MM.1S (cell line): ENCODE data around the gene TOMM40L.
A peak's percentile ranks its signal among the peaks of the same experiment; 100 is the strongest.

Experiments
- DNase-seq: peaks from one replicate; pipeline ENCODE4 v3.0.0-alpha.2; 2015
- H2AFZ ChIP-seq: fragments of 300-600 bp; sonication (generic); 2 replicates; pipeline ENCODE4 v1.6.0; 2016; ENCODE audit warnings: antibody characterized with exemption, low read length
- H3F3A ChIP-seq: fragments of 300-600 bp; sonication (generic); 2 replicates; pipeline ENCODE4 v1.6.1; 2016; ENCODE audit warnings: mild to moderate bottlenecking, antibody characterized with exemption, low read length, moderate library complexity, mixed read lengths; ENCODE audit not compliant: insufficient read depth
- H3K27ac ChIP-seq: fragments of 300-600 bp; sonication (generic); 2 replicates; pipeline ENCODE4 v1.5.1; 2016; ENCODE audit warnings: mild to moderate bottlenecking, low read length
- H3K27me3 ChIP-seq: fragments of 300-600 bp; sonication (generic); replicated peaks from 2 replicates; pipeline ENCODE4 v1.6.0; 2016; ENCODE audit warnings: low read length; ENCODE audit not compliant: insufficient read depth
- H3K36me3 ChIP-seq: fragments of 300-600 bp; sonication (generic); replicated peaks from 2 replicates; pipeline ENCODE4 v1.6.1; 2016; ENCODE audit warnings: mild to moderate bottlenecking, low read length, mixed read lengths; ENCODE audit not compliant: insufficient read depth
- H3K4me1 ChIP-seq: fragments of 300-600 bp; sonication (generic); 2 replicates; pipeline ENCODE4 v1.6.1; 2016; ENCODE audit warnings: low read length, mixed read lengths
- H3K4me2 ChIP-seq: fragments of 300-600 bp; sonication (generic); 2 replicates; pipeline ENCODE4 v1.6.0; 2016; ENCODE audit warnings: low read depth, low read length
- H3K4me3 ChIP-seq: fragments of 300-600 bp; sonication (generic); 2 replicates; pipeline ENCODE4 v1.5.1; 2016; ENCODE audit warnings: low read length, mixed read lengths
- H3K79me2 ChIP-seq: fragments of 300-600 bp; sonication (generic); 2 replicates; pipeline ENCODE4 v1.6.1; 2016; ENCODE audit warnings: mixed run types, low read length, mixed read lengths
- H3K9ac ChIP-seq: fragments of 300-600 bp; sonication (generic); 2 replicates; pipeline ENCODE4 v1.6.1; 2016; ENCODE audit warnings: low read length, mixed read lengths
- H3K9me2 ChIP-seq: fragments of 300-600 bp; sonication (generic); replicated peaks from 2 replicates; pipeline ENCODE4 v1.6.1; 2016; ENCODE audit warnings: mild to moderate bottlenecking, low read length, mixed read lengths; ENCODE audit not compliant: insufficient read depth
- H3K9me3 ChIP-seq: fragments of 300-600 bp; sonication (generic); replicated peaks from 2 replicates; pipeline ENCODE4 v1.6.1; 2016; ENCODE audit warnings: mild to moderate bottlenecking, low read length, mixed read lengths; ENCODE audit not compliant: insufficient read depth
- H4K20me1 ChIP-seq: fragments of 300-600 bp; sonication (generic); 2 replicates; pipeline ENCODE4 v1.6.1; 2016; ENCODE audit warnings: mild to moderate bottlenecking, low read length, moderate library complexity, mixed read lengths; ENCODE audit not compliant: insufficient read depth
- CTCF ChIP-seq: fragments of 300-600 bp; sonication (generic); IDR thresholded peaks from 2 replicates; pipeline ENCODE4 v1.5.1; 2016; ENCODE audit warnings: antibody characterized with exemption, low read length, mixed read lengths
- EZH2 ChIP-seq: fragments of 300-600 bp; sonication (generic); optimal IDR thresholded peaks from 2 replicates; pipeline ENCODE3; 2017; ENCODE audit warnings: low read depth, mild to moderate bottlenecking, antibody characterized with exemption, low read length, mixed read lengths
- EZH2phosphoT487 ChIP-seq: fragments of 300-600 bp; sonication (generic); IDR thresholded peaks from 2 replicates; pipeline ENCODE4 v1.6.1; 2018; ENCODE audit warnings: antibody characterized with exemption, low read length

TOMM40L gene

GRCh38 chr1:161190962-161191521, 34.8 kb upstream of the TOMM40L start:
- H3K4me2 ChIP-seq = no peak overlapping the region
- no peaks in the 10 kb centered on the region for H3K79me2 ChIP-seq
- no peak overlapping the region for H3K4me3 ChIP-seq
- no peaks in the 10 kb centered on the region for H3K27me3 ChIP-seq
- no peaks in the 10 kb centered on the region for H3K9me2 ChIP-seq
- H2AFZ ChIP-seq = no peak overlapping the region
- H3K36me3 ChIP-seq = no peaks in the 10 kb centered on the region
- no peak overlapping the region for H3K9ac ChIP-seq
- TF ChIP-seq EZH2phosphoT487 = no peak
- no peak for TF ChIP-seq EZH2
- TF ChIP-seq CTCF = no peak
- H3K27ac ChIP-seq = no peak overlapping the region
- peaks cover 15% of the 10 kb centered on the region for H3F3A ChIP-seq
- DNase-seq = no peak
- peaks cover 30% of the 10 kb centered on the region for H3K4me1 ChIP-seq
- H4K20me1 ChIP-seq = no peaks in the 10 kb centered on the region
- H3K9me3 ChIP-seq = no peaks in the 10 kb centered on the region

- H3K27me3 ChIP-seq = no peaks in the 10 kb centered on the region
- no peak overlapping the region for H3K9ac ChIP-seq
- no peaks in the 10 kb centered on the region for H3K9me2 ChIP-seq
- H3K79me2 ChIP-seq = no peaks in the 10 kb centered on the region
- H4K20me1 ChIP-seq = no peaks in the 10 kb centered on the region
- H3K9me3 ChIP-seq = no peaks in the 10 kb centered on the region
- no peak overlapping the region for H3K4me3 ChIP-seq
- DNase-seq = no peak
- H3F3A ChIP-seq = peaks cover 5% of the 10 kb centered on the region; the same call in 1 of the 2 replicates
- no peak overlapping the region for H3K4me2 ChIP-seq
- H3K36me3 ChIP-seq = no peaks in the 10 kb centered on the region
- TF ChIP-seq EZH2phosphoT487 = no peak
- no peak for TF ChIP-seq EZH2
- TF ChIP-seq CTCF = no peak
- peak overlapping the region; percentile 86 for H2AFZ ChIP-seq
- no peak overlapping the region for H3K27ac ChIP-seq
- peaks cover 20% of the 10 kb centered on the region for H3K4me1 ChIP-seq
Measured at GRCh38 chr1:161191971-161192370, 33.9 kb upstream of the TOMM40L start.

- Histone ChIP-seq H3K4me3 (no peak overlapping the region), H3K4me1 (peaks cover 13% of the 10 kb centered on the region), H3F3A (0 out of 2 replicates have a peak, but pooled peaks cover 4% of the 10 kb centered on the region), H3K27me3 (no peaks in the 10 kb centered on the region), H3K79me2 (no peaks in the 10 kb centered on the region), H2AFZ (peak overlapping the region; percentile 86), H3K4me2 (peak overlapping the region; percentile 25; the same call in 1 of the 2 replicates), H3K9me2 (no peaks in the 10 kb centered on the region), H3K9ac (peak overlapping the region; percentile 4; the same call in 1 of the 2 replicates), H3K27ac (no peak overlapping the region), H4K20me1 (no peaks in the 10 kb centered on the region), H3K9me3 (no peaks in the 10 kb centered on the region), H3K36me3 (no peaks in the 10 kb centered on the region)
- peak; percentile 89 for DNase-seq
- TF ChIP-seq EZH2phosphoT487 (no peak), EZH2 (no peak), CTCF (peak; percentile 99)
Measured at GRCh38 chr1:161192476-161193465, 33.1 kb upstream of the TOMM40L start.
